Measurements from ENCODE around the gene GPR78. TPM values are rescaled to one million over a fixed set of nuclear protein-coding genes. Genes with fewer than 3 reads are reported as not detected.

The GPR78 gene
- total RNA-seq, 1 experiment from 2014 or later = not detected

DNA sequence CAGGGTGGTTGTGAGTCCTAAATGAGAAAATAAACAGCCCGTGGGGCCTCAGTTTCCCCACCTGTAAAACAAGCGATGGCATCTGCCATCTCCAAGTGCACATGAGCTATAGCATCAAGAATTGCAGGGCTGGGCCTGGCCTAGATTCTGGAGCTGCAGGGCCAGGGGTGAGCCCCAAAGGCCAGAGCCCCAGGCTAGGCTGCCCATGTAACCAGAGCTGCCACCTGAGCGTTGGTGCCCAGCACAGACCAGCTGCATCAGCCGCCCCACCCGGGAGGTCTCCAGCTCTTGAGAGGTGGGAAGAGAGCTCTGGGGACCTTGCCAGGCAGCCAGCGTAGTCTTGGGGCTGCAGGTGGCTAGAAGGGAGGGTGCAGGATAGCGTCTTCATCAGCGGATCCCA lies 27.0 kb upstream of the GPR78 start:
- DNase-seq (ENCODE audit: low read depth, low spot score) = no peak
- ChIA-PET POLR2A (no interaction called here), CTCF (no interaction called here)
- in situ Hi-C loops (cut with HindIII; ENCODE audit: low pct_unique_long_range_greater_than_20kb, low sequenced_read_pairs) (no loop called here), intact Hi-C loops (cut with micrococcal nuclease; ENCODE audit: unreplicated experiment) (no loop called here)
- Histone ChIP-seq H3K36me3 (ENCODE audit: control insufficient read depth, insufficient read depth, low read length) (no peaks in the 10 kb centered on the region), H3K4me3 (ENCODE audit: low read depth in 2 of 2, low read length in 2 of 2) (no peak overlapping the region), H3K9me3 (ENCODE audit: control insufficient read depth, insufficient read depth, low read depth, low read length) (no peaks in the 10 kb centered on the region), H3K4me1 (ENCODE audit: control insufficient read depth, insufficient read depth, low read length) (no peaks in the 10 kb centered on the region), H3K27me3 (ENCODE audit: control insufficient read depth, insufficient read depth, low read length) (no peaks in the 10 kb centered on the region), H3K27ac (ENCODE audit: low read length) (no peak overlapping the region)
- BruUV-seq (replicated peaks) = no TSS peak
- ATAC-seq = no peak
- TF ChIP-seq, protein P1, sequence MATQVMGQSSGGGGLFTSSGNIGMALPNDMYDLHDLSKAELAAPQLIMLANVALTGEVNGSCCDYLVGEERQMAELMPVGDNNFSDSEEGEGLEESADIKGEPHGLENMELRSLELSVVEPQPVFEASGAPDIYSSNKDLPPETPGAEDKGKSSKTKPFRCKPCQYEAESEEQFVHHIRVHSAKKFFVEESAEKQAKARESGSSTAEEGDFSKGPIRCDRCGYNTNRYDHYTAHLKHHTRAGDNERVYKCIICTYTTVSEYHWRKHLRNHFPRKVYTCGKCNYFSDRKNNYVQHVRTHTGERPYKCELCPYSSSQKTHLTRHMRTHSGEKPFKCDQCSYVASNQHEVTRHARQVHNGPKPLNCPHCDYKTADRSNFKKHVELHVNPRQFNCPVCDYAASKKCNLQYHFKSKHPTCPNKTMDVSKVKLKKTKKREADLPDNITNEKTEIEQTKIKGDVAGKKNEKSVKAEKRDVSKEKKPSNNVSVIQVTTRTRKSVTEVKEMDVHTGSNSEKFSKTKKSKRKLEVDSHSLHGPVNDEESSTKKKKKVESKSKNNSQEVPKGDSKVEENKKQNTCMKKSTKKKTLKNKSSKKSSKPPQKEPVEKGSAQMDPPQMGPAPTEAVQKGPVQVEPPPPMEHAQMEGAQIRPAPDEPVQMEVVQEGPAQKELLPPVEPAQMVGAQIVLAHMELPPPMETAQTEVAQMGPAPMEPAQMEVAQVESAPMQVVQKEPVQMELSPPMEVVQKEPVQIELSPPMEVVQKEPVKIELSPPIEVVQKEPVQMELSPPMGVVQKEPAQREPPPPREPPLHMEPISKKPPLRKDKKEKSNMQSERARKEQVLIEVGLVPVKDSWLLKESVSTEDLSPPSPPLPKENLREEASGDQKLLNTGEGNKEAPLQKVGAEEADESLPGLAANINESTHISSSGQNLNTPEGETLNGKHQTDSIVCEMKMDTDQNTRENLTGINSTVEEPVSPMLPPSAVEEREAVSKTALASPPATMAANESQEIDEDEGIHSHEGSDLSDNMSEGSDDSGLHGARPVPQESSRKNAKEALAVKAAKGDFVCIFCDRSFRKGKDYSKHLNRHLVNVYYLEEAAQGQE (IDR thresholded peaks at IDR 0.05; ENCODE audit: insufficient read depth in 1 of 2, low read depth in 2 of 2, low read length in 1 of 2) = no peak
- TF ChIP-seq TCF7L2 (IDR thresholded peaks at IDR 0.05; ENCODE audit: low read depth, low read length) (no peak), SIN3A (IDR thresholded peaks at IDR 0.05; ENCODE audit: borderline replicate concordance, insufficient read depth, low read depth, low read length) (no peak), POLR2AphosphoS5 (IDR thresholded peaks at IDR 0.05; ENCODE audit: low read depth, low read length) (no peak)
- TF ChIP-seq, protein P2, sequence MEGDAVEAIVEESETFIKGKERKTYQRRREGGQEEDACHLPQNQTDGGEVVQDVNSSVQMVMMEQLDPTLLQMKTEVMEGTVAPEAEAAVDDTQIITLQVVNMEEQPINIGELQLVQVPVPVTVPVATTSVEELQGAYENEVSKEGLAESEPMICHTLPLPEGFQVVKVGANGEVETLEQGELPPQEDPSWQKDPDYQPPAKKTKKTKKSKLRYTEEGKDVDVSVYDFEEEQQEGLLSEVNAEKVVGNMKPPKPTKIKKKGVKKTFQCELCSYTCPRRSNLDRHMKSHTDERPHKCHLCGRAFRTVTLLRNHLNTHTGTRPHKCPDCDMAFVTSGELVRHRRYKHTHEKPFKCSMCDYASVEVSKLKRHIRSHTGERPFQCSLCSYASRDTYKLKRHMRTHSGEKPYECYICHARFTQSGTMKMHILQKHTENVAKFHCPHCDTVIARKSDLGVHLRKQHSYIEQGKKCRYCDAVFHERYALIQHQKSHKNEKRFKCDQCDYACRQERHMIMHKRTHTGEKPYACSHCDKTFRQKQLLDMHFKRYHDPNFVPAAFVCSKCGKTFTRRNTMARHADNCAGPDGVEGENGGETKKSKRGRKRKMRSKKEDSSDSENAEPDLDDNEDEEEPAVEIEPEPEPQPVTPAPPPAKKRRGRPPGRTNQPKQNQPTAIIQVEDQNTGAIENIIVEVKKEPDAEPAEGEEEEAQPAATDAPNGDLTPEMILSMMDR (IDR thresholded peaks at IDR 0.05) = no peak

DNA sequence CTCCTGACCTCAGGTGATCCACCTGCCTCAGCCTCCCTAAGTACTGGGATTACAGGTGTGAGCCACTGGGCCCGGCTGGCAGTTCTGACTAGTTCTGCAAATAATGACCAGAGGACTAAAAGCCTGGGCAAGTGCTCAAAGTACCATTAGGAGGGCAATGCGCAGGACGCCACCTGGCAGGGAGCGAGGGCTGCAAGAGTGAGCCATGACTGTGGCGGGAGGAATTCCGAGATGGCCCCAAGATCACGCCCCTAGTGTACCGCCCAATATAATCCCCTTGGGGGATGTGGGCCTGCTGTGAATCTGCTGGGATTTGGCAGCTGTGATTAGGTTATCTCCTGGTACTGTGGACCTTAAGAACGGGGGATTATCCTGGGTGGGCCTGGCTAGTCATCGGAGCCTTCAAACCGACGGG lies 26.2 kb upstream of the GPR78 start:
- H3K4me1 ChIP-seq (ENCODE audit: control insufficient read depth, insufficient read depth, low read length) = no peaks in the 10 kb centered on the region
- intact Hi-C loops (cut with micrococcal nuclease; ENCODE audit: unreplicated experiment) = no loop called here
- TF ChIP-seq, protein P1 (IDR thresholded peaks at IDR 0.05; ENCODE audit: insufficient read depth in 1 of 2, low read depth in 2 of 2, low read length in 1 of 2) = no peak
- H3K9me3 ChIP-seq (ENCODE audit: control insufficient read depth, insufficient read depth, low read depth, low read length) = no peaks in the 10 kb centered on the region
- H3K36me3 ChIP-seq (ENCODE audit: control insufficient read depth, insufficient read depth, low read length) = no peaks in the 10 kb centered on the region
- in situ Hi-C loops (cut with HindIII; ENCODE audit: low pct_unique_long_range_greater_than_20kb, low sequenced_read_pairs) = no loop called here
- no peak overlapping the region for H3K27ac ChIP-seq (ENCODE audit: low read length)
- CTCF ChIA-PET = no interaction called here
- H3K27me3 ChIP-seq (ENCODE audit: control insufficient read depth, insufficient read depth, low read length) = no peaks in the 10 kb centered on the region
- POLR2A ChIA-PET = no interaction called here
- no TSS peak for BruUV-seq (replicated peaks)
- H3K4me3 ChIP-seq (ENCODE audit: low read depth in 2 of 2, low read length in 2 of 2) = no peak overlapping the region
- no peak for DNase-seq (ENCODE audit: low read depth, low spot score)
- no peak for ATAC-seq
